LNCaP clone FGC (cell line): ENCODE results near the gene PARM1.

Experiments used
- DNase-seq: peaks from one replicate; pipeline ENCODE4 v3.0.0-alpha.2; 2011; ENCODE audit warnings: low read depth
- H3K4me3 ChIP-seq: 2 replicates; pipeline ENCODE4 v1.5.1; 2011; ENCODE audit warnings: mild to moderate bottlenecking, low read depth, low read length, control low read depth
- TF ChIP-seq, protein P1 (sequence below): IDR thresholded peaks from 2 replicates; pipeline ENCODE4 v1.5.1; 2012; ENCODE audit warnings: mild to moderate bottlenecking; ENCODE audit not compliant: control insufficient read depth, insufficient read depth; ENCODE audit errors: extremely low read depth

PARM1 gene

DNA sequence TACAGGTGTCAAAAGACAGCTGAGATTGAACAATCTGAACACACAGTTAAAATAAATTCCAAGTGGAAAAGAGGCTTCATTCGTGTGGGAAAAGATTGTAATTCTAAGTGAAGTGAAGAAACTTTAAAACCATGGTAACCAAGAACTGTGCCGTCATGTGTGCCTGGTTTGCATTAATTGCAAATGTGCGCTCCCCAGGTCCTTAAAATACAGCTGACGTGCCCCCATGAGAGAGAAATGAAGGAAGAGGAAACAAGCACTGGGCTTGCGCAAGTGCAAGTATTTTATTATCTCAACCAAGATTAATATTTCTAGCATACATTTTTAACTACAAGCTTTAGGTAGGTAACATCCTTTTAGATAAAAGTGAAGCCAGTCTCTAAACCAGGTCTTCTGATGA lies 92.5 kb downstream of the PARM1 start:
- TF ChIP-seq, protein P1, sequence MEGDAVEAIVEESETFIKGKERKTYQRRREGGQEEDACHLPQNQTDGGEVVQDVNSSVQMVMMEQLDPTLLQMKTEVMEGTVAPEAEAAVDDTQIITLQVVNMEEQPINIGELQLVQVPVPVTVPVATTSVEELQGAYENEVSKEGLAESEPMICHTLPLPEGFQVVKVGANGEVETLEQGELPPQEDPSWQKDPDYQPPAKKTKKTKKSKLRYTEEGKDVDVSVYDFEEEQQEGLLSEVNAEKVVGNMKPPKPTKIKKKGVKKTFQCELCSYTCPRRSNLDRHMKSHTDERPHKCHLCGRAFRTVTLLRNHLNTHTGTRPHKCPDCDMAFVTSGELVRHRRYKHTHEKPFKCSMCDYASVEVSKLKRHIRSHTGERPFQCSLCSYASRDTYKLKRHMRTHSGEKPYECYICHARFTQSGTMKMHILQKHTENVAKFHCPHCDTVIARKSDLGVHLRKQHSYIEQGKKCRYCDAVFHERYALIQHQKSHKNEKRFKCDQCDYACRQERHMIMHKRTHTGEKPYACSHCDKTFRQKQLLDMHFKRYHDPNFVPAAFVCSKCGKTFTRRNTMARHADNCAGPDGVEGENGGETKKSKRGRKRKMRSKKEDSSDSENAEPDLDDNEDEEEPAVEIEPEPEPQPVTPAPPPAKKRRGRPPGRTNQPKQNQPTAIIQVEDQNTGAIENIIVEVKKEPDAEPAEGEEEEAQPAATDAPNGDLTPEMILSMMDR = no peak
- no peak for DNase-seq
- no peak overlapping the region for H3K4me3 ChIP-seq

DNA sequence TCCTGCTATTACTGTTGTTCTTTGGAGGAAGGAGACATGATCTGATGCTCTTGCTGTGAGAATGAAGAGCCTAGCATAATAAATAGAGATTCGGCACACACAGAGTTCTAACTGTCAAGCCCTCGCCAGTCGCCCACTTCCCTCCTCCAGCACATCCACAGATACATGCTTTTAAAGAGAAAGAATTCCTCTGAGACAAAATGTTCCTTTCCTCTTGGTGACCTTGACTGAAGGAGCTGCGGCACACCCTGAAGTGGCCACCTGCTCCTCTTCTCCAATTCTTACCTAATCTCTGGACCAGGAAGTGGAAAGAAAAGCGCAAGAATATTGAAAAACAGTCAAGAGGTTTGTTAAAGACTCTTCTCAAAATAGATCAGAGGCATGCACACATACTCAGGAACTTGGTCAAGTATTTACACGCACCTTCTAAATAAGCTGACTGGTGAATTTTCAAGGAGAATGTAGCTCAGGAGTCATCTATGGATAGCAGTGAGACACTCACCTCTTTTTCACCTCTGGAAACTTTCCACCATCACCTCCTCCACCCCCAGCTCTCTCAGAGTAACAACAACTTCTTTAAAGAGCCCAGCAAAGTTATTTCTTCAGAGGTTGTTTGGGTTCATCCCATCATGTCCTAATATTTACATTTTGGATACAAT lies 95.4 kb downstream of the PARM1 start:
- TF ChIP-seq, protein P1 = no peak
- no peak for DNase-seq
- no peak overlapping the region for H3K4me3 ChIP-seq

DNA sequence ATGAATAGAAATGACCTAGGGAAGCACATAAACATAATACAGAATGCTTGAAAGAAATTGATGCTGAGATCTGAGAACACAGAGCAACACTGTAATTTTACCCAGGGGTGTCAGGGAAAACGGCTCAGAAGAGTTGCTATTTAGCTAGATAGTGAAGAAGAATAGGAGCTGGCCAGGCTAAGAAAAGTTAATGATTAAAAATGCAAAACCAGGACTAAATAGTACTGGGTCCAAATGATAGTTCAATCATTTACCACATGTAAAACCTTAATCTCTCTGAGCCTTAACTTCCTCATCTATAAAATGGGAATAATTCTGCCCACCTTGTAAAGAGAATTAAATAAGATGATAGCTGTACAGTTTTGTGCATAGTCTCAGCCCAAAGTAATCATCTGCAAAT lies 97.1 kb downstream of the PARM1 start:
- TF ChIP-seq, protein P1 = no peak
- no peak for DNase-seq
- H3K4me3 ChIP-seq = no peak overlapping the region

DNA sequence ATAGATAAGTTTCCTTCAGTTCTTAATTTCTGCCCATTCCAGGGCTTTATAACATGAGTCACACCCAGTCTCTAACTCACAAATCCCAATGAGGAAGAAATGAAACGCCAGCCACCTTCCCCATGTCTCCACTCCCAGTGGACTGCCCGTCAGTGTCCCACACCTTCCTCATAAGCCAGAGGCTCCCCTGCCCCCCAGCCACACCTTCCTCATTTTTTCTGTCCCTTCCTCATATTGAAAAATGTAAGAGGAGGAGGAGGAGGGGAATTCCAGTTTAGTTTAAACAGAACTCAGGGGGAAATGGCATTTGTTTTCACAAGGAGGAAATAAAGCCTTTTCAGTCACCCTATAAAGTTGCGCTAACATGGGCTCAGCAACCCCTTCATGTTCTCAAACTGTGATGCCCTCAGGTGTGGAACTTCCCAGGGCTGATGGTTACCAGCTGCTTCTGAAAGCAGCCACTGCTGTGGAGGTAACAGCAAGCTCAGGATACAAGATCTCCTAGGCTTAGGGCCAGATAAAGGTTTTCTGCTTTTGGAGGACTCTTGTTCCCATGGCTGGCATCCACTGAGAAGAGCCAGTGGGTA lies 97.8 kb downstream of the PARM1 start:
- DNase-seq = no peak

DNA sequence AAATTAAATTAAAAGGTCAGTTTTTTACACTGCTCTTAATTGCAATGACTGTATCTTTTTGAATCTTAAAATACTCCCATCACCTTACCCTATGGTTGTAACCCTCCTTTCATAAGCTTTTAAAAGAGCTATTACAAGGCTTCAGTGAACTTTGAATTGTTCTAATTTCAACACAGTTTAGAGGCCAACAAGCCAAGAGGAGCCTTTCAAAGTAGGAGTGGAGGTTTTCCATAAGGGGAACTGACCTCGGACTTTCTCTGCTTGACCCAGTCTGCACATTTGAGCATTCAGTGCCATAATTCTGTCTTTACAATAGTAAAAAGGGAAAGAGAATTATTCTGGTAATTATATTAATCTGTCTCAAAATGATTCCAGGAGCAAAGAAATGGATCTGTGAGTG lies 98.9 kb downstream of the PARM1 start:
- DNase-seq = no peak
- TF ChIP-seq, protein P1 = no peak
- no peak overlapping the region for H3K4me3 ChIP-seq

More for the DNA sequence above, 97.8 kb downstream of the PARM1 start:
- no peak overlapping the region for H3K4me3 ChIP-seq
- TF ChIP-seq, protein P1 = no peak

DNA sequence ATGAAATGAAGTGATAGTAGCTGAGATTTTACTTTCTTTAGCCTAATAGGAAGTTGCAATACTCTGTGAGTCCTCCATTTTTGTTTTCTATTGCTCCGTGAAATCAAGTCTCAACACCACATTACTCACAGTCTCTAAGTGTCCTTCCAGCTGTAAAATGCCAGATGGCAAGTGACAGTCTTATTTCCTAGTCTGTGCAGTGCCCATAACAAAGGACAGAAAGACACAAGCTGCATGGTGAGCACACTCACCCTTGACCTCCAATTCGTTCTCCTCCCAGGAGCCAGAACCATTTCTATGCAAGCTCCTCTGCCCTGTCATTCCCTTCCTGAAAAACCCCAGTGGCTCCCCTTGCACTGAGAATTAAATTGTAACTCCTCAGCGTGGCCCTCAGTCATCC lies 101.6 kb downstream of the PARM1 start:
- no peak for DNase-seq
- TF ChIP-seq, protein P1 = no peak
- no peak overlapping the region for H3K4me3 ChIP-seq

DNA sequence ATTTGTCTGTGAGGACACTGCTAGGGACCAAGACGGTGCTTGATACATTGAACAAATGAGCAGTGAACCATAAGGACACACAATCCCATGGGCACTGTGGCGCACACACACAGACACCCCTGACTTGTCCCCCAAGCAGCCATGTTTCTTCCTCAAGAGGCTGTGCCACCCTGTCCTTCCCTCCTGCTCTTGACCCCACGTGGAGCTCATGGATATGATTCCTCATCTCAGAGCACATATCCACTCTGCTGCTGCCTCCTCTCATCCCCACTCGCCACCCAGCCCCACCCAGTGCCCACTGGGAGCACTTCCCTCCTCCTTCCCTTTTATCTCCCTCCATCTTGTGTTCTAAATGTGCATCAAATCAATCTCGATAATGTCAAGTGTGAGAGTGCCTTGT lies 102.4 kb downstream of the PARM1 start:
- TF ChIP-seq, protein P1 = no peak
- no peak overlapping the region for H3K4me3 ChIP-seq
- no peak for DNase-seq
